Gastroesophageal sphincter (tissue), 3 donors: Measurements from ENCODE around the gene ETS2.

Source experiments
- CTCF ChIP-seq, 4 experiments: fragments of 200-600 bp in 2 of 4; fragments of 450-650 bp in 2 of 4; sonication (generic) in 1 of 4; IDR thresholded peaks; one replicate each; pipeline ENCODE4 v1.5.1; 2017 to 2019; ENCODE audit warnings: antibody characterized with exemption in 4 of 4, mild to moderate bottlenecking in 2 of 4, moderate library complexity in 2 of 4
- EP300 ChIP-seq: sonication (generic); formaldehyde crosslinking; IDR thresholded peaks from one replicate; pipeline ENCODE4 v1.6.1; 2017; ENCODE audit warnings: antibody characterized with exemption, mild to moderate bottlenecking
- POLR2A ChIP-seq, 2 donors: fragments of 450-650 bp; IDR thresholded peaks; one replicate each; pipeline ENCODE4 v1.6.1; 2017; ENCODE audit warnings: antibody characterized with exemption in 2 of 2, mild to moderate bottlenecking in 2 of 2, moderate library complexity in 1 of 2
- POLR2AphosphoS5 ChIP-seq: sonication (generic); formaldehyde crosslinking; IDR thresholded peaks from one replicate; pipeline ENCODE4 v1.6.1; 2017; ENCODE audit warnings: antibody characterized with exemption

GRCh38 chr21:38766987-38767722 is 38.6 kb upstream of the ETS2 start:
- TF ChIP-seq CTCF (IDR thresholded peaks at IDR 0.05) (no peak), POLR2A (IDR thresholded peaks at IDR 0.05) (no peak), EP300 (no peak), POLR2AphosphoS5 (no peak)
